ENCODE data around the gene ENTPD5.
A peak's percentile ranks its signal among the peaks of the same experiment; 100 is the strongest.

ENTPD5 gene

DNA sequence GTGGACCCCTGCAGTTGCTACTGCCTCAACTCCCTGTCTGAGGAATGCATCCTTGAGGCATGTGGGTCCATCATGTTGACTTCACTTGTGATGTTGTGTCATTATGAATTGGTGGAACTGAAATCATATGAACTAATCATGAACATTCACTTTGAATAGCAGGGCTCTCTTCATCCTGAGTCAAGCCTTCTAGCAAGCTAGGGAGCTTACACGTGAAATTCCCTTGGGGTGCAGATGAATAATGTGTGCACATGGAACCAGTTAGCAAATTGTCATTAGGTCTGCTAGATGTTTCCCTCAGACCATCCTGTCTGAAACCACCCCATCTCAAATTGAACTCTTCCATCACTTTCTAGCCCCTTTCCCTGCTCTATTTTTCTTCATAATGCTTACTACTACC is 65.4 kb downstream of the ENTPD5 start:
- Histone ChIP-seq H3K9me3 (ENCODE audit: low read length) (no peaks in the 10 kb centered on the region), H3K9me2 (ENCODE audit: low read depth, low read length) (no peaks in the 10 kb centered on the region), H3K27ac (ENCODE audit: low read depth, low read length, poor library complexity, severe bottlenecking) (no peak overlapping the region), H3K4me1 (ENCODE audit: insufficient read depth, low read length, severe bottlenecking) (peaks cover 15% of the 10 kb centered on the region), H3K79me2 (ENCODE audit: insufficient read depth, low read length) (no peaks in the 10 kb centered on the region), H3K36me3 (ENCODE audit: insufficient read depth, low read length) (peaks cover 30% of the 10 kb centered on the region; the same call in 1 of the 2 replicates), H3K27me3 (ENCODE audit: insufficient read depth, low read length) (no peaks in the 10 kb centered on the region), H3K4me3 (ENCODE audit: low read depth, low read length, poor library complexity, severe bottlenecking) (no peak overlapping the region), H3K9ac (ENCODE audit: low read length) (no peak overlapping the region), H4K20me1 (ENCODE audit: insufficient read depth, low read length) (no peaks in the 10 kb centered on the region), H2AFZ (ENCODE audit: low read length) (no peak overlapping the region), H3F3A (ENCODE audit: insufficient read depth, low read length) (no peaks in the 10 kb centered on the region), H3K4me2 (ENCODE audit: low read length) (no peak overlapping the region)
- no peak for TF ChIP-seq EZH2 (IDR thresholded peaks at IDR 0.05; ENCODE audit: borderline replicate concordance, low read length)
- TF ChIP-seq, protein P1, sequence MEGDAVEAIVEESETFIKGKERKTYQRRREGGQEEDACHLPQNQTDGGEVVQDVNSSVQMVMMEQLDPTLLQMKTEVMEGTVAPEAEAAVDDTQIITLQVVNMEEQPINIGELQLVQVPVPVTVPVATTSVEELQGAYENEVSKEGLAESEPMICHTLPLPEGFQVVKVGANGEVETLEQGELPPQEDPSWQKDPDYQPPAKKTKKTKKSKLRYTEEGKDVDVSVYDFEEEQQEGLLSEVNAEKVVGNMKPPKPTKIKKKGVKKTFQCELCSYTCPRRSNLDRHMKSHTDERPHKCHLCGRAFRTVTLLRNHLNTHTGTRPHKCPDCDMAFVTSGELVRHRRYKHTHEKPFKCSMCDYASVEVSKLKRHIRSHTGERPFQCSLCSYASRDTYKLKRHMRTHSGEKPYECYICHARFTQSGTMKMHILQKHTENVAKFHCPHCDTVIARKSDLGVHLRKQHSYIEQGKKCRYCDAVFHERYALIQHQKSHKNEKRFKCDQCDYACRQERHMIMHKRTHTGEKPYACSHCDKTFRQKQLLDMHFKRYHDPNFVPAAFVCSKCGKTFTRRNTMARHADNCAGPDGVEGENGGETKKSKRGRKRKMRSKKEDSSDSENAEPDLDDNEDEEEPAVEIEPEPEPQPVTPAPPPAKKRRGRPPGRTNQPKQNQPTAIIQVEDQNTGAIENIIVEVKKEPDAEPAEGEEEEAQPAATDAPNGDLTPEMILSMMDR (IDR thresholded peaks at IDR 0.05; ENCODE audit: low read length), result no peak

DNA sequence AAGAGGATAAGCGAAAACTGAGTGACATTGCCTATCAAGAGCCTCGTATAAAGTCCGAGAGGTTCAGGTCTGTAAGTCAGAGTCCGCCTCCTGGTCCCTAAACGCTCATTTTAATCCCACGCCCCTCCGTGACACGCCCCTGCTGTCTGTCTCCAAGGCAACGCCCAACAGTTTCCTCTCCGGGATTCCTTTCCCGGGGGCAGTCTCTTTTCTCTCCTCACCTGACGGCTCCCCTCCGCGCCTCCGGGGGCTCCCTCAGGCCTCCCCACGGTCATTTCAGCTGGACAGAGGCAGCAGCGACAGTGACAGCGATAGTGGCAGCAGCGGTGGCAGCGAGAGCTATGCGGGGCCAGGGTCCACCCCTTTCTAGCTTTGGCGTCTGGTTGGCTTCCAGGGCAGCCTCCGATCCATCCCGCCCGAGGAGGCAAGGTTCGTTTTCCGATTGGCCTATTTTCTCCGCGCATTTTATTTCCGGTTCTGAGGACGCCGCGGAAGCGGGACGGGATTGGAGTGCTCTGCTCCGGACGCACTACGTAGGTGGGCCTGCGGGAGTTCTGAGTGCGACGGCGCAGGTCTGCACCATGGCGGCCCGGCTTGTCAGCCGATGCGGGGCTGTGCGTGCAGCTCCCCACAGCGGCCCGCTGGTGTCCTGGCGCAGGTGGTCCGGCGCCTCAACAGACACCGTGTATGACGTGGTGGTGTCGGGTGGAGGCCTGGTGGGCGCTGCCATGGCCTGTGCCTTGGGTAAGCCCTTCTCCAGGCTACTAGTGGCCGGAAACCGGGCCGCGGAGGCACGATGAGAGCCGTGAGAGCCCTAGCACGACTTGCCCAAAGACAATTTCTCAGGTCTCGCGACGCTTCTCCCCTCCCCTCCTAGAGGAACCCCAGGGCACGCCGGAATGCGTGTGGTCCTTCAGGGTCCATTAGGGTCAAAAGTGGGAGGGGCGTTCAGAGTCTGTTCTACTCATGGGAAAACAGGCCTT is 69.0 kb downstream of the ENTPD5 start, which contains the start of the genes COQ6 and FAM161B:
Gene COQ6, plus strand, starts transcription at position 551 of the 983 bp plus-strand sequence. Its CDS starts 31 bp downstream, at position 582.
Gene FAM161B, minus strand, starts transcription at position 343 of the 983 bp plus-strand sequence. Its CDS starts 68 bp downstream, at position 275.
- Histone ChIP-seq H3K4me3 (ENCODE audit: low read depth, low read length, poor library complexity, severe bottlenecking) (peak within 1 kb of the TSS; percentile 84), H4K20me1 (ENCODE audit: insufficient read depth, low read length) (no peaks in the 10 kb centered on the region), H3K9me3 (ENCODE audit: low read length) (no peaks in the 10 kb centered on the region), H3K36me3 (ENCODE audit: insufficient read depth, low read length) (peaks cover 11% of the 10 kb centered on the region; the same call in 1 of the 2 replicates), H3K4me1 (ENCODE audit: insufficient read depth, low read length, severe bottlenecking) (peaks cover 15% of the 10 kb centered on the region), H3K9ac (ENCODE audit: low read length) (peak within 1 kb of the TSS; percentile 63), H3K79me2 (ENCODE audit: insufficient read depth, low read length) (no peaks in the 10 kb centered on the region), H3K27ac (ENCODE audit: low read depth, low read length, poor library complexity, severe bottlenecking) (peak within 1 kb of the TSS; percentile 69), H3K27me3 (ENCODE audit: insufficient read depth, low read length) (no peaks in the 10 kb centered on the region), H3K4me2 (ENCODE audit: low read length) (peak within 1 kb of the TSS; percentile 80), H3F3A (ENCODE audit: insufficient read depth, low read length) (no peaks in the 10 kb centered on the region), H3K9me2 (ENCODE audit: low read depth, low read length) (no peaks in the 10 kb centered on the region), H2AFZ (ENCODE audit: low read length) (peak within 1 kb of the TSS; percentile 96)
- TF ChIP-seq, protein P1 (IDR thresholded peaks at IDR 0.05; ENCODE audit: low read length), result 0 out of 2 replicates have a peak, but pooled peaks have one; percentile 18
- TF ChIP-seq EZH2 (IDR thresholded peaks at IDR 0.05; ENCODE audit: borderline replicate concordance, low read length), result no peak

DNA sequence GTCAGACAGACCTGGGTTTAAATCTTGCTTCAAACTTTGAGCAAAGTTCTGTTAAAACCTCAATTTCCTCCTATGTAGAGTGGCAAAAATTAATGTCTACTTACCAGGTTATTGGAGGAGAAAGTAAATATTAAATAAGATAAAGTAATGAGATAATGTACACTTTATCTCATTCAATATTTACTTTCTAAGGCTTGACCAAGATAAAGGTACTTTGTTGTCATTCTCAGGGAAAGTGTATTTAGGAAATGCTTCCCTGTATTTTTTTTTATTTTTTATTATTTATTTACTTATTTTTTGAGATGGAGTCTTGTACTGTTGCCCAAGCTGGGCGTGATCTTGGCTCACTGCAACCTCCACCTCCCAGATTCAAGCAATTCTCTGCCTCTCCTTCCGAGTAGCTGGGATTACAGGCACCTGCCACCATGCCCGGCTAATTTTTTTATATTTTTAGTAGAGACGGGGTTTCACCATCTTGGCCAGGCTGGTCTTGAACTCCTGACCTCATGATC is 73.9 kb downstream of the ENTPD5 start:
- Histone ChIP-seq H3K27ac (ENCODE audit: low read depth, low read length, poor library complexity, severe bottlenecking) (no peak overlapping the region), H3F3A (ENCODE audit: insufficient read depth, low read length) (no peaks in the 10 kb centered on the region), H3K4me3 (ENCODE audit: low read depth, low read length, poor library complexity, severe bottlenecking) (no peak overlapping the region), H3K9me2 (ENCODE audit: low read depth, low read length) (no peaks in the 10 kb centered on the region), H3K27me3 (ENCODE audit: insufficient read depth, low read length) (no peaks in the 10 kb centered on the region), H3K79me2 (ENCODE audit: insufficient read depth, low read length) (no peaks in the 10 kb centered on the region), H3K9ac (ENCODE audit: low read length) (no peak overlapping the region), H3K4me1 (ENCODE audit: insufficient read depth, low read length, severe bottlenecking) (no peaks in the 10 kb centered on the region), H3K9me3 (ENCODE audit: low read length) (no peaks in the 10 kb centered on the region), H3K36me3 (ENCODE audit: insufficient read depth, low read length) (no peaks in the 10 kb centered on the region), H3K4me2 (ENCODE audit: low read length) (no peak overlapping the region), H4K20me1 (ENCODE audit: insufficient read depth, low read length) (no peaks in the 10 kb centered on the region), H2AFZ (ENCODE audit: low read length) (no peak overlapping the region)
- TF ChIP-seq, protein P1 (IDR thresholded peaks at IDR 0.05; ENCODE audit: low read length), result no peak
- no peak for TF ChIP-seq EZH2 (IDR thresholded peaks at IDR 0.05; ENCODE audit: borderline replicate concordance, low read length)
